ENCODE data around the gene TECR.
"Not testable (repeated sequence)": the region's sequence is repeated elsewhere in the genome, so short reads cannot be mapped to it uniquely, and the experiment has no call there.

TECR gene

GRCh38 chr19:14599548-14600147 is 70.3 kb downstream of the TECR start:
- DNase-seq = no peak

GRCh38 chr19:14603990-14604387 is 74.6 kb downstream of the TECR start:
- no peak for DNase-seq

- no peak for DNase-seq
Measured at GRCh38 chr19:14606627-14607026, 77.2 kb downstream of the TECR start.

- DNase-seq = no peak
Measured at GRCh38 chr19:14611051-14611450, 81.7 kb downstream of the TECR start.

DNA sequence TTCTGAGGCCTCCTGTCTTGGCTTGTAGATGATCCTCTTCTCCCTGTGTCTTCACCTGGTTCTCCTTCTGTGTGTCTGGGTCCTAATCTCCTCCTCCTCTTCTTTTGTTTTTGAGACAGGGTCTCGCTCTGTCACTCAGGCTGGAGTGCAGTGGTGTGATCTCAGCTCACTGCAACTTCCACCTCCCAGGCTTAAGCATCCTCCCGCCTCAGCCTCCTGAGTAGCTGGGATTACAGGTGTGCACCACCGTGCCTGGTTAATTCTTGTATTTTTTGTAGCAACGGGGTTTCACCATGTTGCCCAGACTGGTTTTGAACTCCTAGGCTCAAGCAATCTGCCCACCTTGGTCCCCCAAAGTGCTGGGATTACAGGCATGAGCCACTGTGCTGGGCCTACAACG is 82.8 kb downstream of the TECR start:
- not testable (repeated sequence) for DNase-seq

- no peak for DNase-seq
Measured at GRCh38 chr19:14612657-14613056, 83.3 kb downstream of the TECR start.

DNA sequence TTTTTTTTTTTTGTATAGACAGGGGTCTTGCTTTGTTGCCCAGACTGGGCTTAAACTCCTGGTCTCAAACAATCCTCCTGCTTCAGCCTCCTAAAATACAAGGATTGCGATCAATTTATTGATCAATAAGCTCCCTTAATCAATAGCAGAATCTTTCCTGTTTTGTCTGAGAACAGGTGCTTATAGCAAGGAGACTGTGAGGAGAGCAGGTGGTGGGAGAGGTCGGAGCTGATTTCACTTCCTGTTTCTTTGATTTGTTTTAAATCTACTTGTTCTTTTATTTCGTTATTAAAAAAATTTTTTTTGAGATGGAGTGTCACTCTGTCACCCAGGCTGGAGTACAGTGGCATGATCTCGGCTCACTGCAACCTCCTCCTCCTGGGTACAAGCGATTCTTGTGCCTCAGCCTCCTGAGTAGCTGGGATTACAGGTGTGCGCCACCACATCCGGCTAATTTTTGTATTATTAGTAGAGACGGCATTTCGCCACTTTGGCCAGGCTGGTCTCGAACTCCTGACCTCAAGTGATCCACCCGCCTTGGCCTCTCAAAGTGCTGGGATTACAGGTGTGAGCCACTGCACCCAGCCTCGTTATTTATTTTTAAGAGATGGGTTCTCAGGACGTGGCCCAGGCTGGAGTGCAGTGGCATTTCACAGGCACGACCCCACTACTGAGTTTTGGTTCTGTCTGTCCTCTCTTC is 84.2 kb downstream of the TECR start:
- not testable (repeated sequence) for DNase-seq

- peak; percentile 42 for DNase-seq
Measured at GRCh38 chr19:14614099-14614412, 84.7 kb downstream of the TECR start.

All from GDM1 (cell line).